Measurements from ENCODE around the gene PLD4.
A peak's percentile ranks its signal among the peaks of the same experiment; 100 is the strongest.

Gene PLD4

DNA sequence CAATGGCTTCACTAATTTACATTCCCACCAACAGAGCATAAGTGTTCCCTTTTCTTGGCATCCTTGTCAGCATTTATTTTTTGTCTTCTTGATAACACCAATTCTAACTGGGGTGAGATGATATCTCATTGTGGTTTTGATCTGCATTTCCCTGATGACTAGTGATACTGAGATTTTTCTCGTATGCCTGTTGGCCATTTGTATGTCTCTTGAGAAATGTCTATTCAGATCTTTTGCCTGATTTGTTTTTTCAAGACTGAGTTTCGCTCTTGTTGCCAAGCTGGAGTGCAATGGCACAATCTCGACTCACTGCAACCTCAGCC, 4.7 kb upstream of the PLD4 start:
- no peak overlapping the region for H3K4me3 ChIP-seq (ENCODE audit: low read depth, low read length)
- no peak for DNase-seq (ENCODE audit: low read depth)
- TF ChIP-seq, protein P1, sequence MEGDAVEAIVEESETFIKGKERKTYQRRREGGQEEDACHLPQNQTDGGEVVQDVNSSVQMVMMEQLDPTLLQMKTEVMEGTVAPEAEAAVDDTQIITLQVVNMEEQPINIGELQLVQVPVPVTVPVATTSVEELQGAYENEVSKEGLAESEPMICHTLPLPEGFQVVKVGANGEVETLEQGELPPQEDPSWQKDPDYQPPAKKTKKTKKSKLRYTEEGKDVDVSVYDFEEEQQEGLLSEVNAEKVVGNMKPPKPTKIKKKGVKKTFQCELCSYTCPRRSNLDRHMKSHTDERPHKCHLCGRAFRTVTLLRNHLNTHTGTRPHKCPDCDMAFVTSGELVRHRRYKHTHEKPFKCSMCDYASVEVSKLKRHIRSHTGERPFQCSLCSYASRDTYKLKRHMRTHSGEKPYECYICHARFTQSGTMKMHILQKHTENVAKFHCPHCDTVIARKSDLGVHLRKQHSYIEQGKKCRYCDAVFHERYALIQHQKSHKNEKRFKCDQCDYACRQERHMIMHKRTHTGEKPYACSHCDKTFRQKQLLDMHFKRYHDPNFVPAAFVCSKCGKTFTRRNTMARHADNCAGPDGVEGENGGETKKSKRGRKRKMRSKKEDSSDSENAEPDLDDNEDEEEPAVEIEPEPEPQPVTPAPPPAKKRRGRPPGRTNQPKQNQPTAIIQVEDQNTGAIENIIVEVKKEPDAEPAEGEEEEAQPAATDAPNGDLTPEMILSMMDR (IDR thresholded peaks at IDR 0.05; ENCODE audit: insufficient read depth, low read depth, low read length, missing control alignments), result no peak

DNA sequence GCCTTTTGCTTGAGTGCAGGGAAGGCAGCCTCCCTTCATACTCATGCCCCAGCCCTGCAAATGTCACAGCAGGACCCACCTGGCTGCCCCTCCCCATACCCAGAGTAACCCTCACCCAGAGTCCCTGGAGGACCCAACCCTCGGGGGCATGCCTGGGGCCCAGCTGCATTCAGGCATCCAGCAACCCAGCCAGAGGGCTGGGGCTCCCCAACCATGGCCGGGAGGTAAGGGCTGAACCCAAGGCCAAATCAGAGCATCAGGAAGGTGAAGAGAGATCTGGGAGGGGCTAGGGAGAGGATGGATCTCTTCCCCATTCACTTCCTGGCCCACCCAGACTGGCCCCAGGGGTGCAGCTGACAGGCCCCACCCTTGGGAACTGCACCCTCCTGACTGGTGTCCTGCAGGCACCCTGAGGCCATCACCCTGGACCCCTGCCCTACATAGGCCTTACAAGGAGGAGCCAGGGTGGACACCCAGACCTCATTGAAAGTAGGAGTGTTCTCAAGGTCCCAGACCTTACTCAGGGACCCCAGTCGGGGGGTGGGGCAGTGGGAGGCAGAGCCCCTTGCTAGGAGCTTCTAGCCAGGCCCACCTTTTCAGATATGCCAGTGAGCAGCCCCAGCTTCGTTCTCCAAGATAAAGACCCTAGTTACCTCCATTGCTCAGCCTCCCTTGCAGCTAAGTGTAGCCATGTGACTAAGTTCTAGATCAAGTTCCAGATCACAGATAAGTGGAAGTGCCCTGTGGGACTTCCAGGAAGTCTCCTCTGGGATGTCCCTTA, 849 bp upstream of the PLD4 start:
- TF ChIP-seq, protein P1 (IDR thresholded peaks at IDR 0.05; ENCODE audit: insufficient read depth, low read depth, low read length, missing control alignments), result no peak
- no peak for DNase-seq (ENCODE audit: low read depth)
- H3K4me3 ChIP-seq (ENCODE audit: low read depth, low read length), result no peak overlapping the region

DNA sequence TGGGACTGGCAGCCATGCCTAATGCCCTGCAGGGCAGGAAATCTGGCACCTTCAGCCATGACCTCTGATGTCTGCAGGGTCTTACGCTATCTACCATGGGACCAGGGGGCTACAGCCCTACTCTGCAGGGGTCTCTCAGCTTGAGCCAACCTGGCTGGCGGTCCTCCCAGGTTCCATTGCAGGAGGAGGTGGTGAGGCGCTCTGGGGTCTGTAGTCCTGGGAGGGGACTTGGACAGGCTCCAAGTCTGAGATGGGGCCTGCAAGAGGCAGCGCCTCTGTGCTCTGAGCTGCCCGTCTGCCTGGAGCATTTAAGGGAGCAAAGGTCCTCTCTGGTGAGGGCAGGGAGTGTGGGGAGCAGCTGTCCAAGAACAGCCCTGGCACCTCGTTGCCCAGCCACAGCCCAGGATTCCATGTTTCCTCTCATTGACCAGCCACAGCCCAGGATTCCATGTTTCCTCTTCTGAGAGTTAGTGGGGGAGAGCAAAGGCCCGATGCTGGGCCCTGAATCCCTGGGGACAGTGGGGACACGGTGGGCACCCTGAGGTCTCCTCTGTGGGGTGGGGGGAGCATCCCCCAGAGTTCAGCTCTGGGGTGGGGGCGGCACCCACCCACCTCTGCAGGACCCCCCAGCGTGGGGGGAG, 655 bp downstream of the PLD4 start:
- TF ChIP-seq, protein P1 (IDR thresholded peaks at IDR 0.05; ENCODE audit: insufficient read depth, low read depth, low read length, missing control alignments), result no peak
- no peak for DNase-seq (ENCODE audit: low read depth)
- peak overlapping the region; percentile 3 for H3K4me3 ChIP-seq (ENCODE audit: low read depth, low read length)

DNA sequence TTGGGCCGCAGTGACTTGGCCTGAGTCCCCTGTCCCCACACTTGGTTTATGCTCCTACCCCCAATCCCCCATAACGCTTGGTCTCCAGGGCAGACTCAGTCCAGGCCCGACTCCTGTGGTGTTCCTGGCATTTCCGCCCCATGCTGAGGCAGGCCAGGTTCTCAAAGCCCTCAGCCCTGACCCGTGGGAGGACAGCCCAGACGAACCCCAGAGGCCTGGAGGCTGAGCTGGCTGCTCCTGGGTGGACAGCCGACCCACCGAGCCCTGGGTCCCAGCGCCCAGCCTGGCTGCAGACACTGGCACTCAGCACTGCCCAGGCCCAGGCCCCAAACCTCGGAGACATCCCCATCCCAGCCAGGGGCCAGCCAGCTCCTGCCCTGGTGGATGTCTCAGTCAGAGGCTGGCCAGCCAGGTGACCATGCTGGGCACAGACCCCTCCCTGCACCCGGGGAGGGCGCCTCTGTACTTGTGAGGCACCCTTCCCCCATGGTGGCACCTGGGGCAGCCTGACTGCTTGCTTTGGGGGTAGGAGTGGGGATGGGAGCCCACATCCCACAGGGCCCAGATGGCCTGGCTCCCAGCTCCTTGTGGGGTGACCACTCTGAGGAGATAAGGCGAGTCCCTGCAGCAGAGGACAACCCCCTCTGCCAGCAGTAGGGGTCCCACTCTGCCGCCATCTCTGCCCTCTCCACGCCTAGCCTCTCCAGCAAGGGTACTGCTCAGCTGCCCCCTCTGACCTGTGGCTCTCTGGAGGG, 1.4 kb downstream of the PLD4 start:
- peak overlapping the region; percentile 32 for H3K4me3 ChIP-seq (ENCODE audit: low read depth, low read length)
- no peak for DNase-seq (ENCODE audit: low read depth)
- TF ChIP-seq, protein P1 (IDR thresholded peaks at IDR 0.05; ENCODE audit: insufficient read depth, low read depth, low read length, missing control alignments), result no peak

DNA sequence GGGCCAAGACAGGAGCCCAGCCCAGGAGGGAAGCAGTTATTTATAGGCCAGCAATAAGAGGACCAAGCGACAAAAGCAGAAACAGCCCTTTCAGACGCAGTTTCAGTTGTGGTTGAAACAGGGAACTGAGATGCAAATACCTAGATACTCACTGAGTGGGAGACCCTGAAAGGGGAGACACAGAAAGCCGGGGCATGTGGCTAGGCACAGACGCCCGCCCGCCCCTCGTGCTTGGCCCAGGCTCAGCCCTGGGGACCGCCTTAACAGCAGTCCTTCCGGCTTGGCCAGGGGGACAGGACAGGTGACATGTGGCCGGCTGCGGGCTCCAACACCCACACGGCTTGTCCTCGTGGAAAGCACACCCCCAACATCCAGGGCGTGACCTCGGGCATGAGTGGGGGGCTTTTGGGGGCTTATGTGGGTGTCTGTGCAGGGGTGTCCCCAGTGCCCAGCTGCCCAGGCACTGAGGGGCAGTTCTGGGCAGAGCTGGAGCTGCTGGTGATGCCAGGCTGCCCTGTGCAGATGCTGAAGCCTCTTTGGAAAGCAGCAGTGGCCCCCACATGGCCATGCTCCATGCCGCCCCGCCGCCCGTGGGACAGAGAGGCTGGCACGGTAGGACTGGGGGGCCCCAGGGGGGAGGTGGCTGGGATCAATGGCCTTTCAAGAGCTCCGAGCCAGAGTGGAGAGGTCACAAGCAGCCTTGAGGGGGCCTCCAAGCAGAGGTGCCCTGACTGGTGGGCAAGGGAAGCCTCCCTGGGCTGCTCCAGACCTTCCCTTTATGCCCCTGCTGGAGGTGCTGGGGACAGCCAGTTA, 2.1 kb downstream of the PLD4 start:
- peak overlapping the region; percentile 32 for H3K4me3 ChIP-seq (ENCODE audit: low read depth, low read length)
- DNase-seq (ENCODE audit: low read depth), result peak; percentile 93
- TF ChIP-seq, protein P1 (IDR thresholded peaks at IDR 0.05; ENCODE audit: insufficient read depth, low read depth, low read length, missing control alignments), result no peak

DNA sequence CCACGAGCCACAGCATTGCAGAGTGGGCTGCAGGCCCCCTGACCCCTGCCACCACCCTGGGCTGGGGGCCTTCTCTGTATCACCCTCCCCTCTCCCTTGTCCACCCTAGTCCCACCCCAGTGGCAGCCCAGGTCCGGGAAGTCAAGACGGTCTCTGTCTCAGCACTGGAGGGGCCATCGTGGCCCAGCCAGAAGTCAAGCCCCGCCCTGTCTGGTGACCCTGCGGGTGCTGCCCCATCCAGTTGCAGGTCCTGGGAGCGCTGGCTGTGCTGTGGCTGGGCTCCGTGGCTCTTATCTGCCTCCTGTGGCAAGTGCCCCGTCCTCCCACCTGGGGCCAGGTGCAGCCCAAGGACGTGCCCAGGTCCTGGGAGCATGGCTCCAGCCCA, 2.7 kb downstream of the PLD4 start:
- no peak overlapping the region for H3K4me3 ChIP-seq (ENCODE audit: low read depth, low read length)
- TF ChIP-seq, protein P1 (IDR thresholded peaks at IDR 0.05; ENCODE audit: insufficient read depth, low read depth, low read length, missing control alignments), result no peak
- DNase-seq (ENCODE audit: low read depth), result no peak

Data from GM12865 (cell line).